Mammary epithelial cell (primary cell): ENCODE measurements around the gene TBC1D16.

Experiments
- EZH2 ChIP-seq: IDR thresholded peaks from 2 replicates; pipeline ENCODE4 v1.6.1; 2012; ENCODE audit warnings: low read length, inconsistent platforms, borderline replicate concordance
- TF ChIP-seq, protein P1 (sequence below), 2 donors: IDR thresholded peaks in 1 of 2; conservative IDR thresholded peaks in 1 of 2; 2 replicates each; pipeline ENCODE4 v1.5.1; 2011 to 2012; ENCODE audit warnings: inconsistent platforms in 2 of 2, low read length in 2 of 2, mild to moderate bottlenecking in 2 of 2, control low read depth in 1 of 2, low read depth in 1 of 2; ENCODE audit not compliant: insufficient read depth in 1 of 2; ENCODE audit errors: extremely low read depth in 1 of 2

DNA sequence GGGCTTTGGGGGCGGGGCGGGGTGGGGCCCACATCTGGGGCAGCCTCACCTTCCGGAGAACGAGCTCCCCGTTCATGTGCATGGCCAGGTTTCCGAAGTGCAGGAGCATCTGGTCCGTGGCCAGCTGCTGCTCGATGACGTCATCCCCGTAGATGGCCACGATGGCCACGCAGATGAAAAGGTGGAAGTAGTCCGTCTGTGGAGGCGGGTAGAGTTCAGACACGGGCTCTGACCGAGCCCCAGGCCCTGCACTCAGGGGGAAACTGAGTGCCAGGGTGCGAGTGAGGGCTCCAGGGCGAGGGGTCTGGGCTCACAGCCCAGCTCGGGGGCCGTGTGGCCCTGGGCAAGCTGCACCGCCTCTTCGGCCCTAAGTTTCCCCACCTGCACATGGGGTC is 93.7 kb downstream of the TBC1D16 start:
- TF ChIP-seq EZH2: no peak
- TF ChIP-seq, protein P1, sequence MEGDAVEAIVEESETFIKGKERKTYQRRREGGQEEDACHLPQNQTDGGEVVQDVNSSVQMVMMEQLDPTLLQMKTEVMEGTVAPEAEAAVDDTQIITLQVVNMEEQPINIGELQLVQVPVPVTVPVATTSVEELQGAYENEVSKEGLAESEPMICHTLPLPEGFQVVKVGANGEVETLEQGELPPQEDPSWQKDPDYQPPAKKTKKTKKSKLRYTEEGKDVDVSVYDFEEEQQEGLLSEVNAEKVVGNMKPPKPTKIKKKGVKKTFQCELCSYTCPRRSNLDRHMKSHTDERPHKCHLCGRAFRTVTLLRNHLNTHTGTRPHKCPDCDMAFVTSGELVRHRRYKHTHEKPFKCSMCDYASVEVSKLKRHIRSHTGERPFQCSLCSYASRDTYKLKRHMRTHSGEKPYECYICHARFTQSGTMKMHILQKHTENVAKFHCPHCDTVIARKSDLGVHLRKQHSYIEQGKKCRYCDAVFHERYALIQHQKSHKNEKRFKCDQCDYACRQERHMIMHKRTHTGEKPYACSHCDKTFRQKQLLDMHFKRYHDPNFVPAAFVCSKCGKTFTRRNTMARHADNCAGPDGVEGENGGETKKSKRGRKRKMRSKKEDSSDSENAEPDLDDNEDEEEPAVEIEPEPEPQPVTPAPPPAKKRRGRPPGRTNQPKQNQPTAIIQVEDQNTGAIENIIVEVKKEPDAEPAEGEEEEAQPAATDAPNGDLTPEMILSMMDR (conservative IDR thresholded peaks at IDR 0.05 in 1 of 2, IDR thresholded peaks at IDR 0.05 in 1 of 2; ENCODE audit: extremely low read depth in 1 of 2, insufficient read depth in 1 of 2, low read depth in 1 of 2, low read length in 2 of 2): no peak
